Liver (tissue), 9 donors: ENCODE measurements around the gene MCMBP. TPM values are rescaled to one million over a fixed set of nuclear protein-coding genes. Genes with fewer than 3 reads are reported as not detected.

Experiments used
- DNase-seq: peaks from one replicate; pipeline ENCODE4 v3.0.0-alpha.2; 2017; ENCODE audit warnings: low spot score
- H3K27ac ChIP-seq, 2 donors: one replicate each; pipeline ENCODE4 v1.7.0; 2013; ENCODE audit warnings: inconsistent platforms in 2 of 2, low read length in 2 of 2, control low read depth in 1 of 2, low read depth in 1 of 2, mild to moderate bottlenecking in 1 of 2
- H3K27me3 ChIP-seq, 4 donors: one replicate each; pipeline versions ENCODE4 v1.6.1 to v1.7.0; 2013; ENCODE audit warnings: low read length in 3 of 4, inconsistent platforms in 1 of 4, mild to moderate bottlenecking in 1 of 4, moderate library complexity in 1 of 4; ENCODE audit not compliant: control insufficient read depth in 4 of 4, insufficient read depth in 4 of 4
- H3K36me3 ChIP-seq, 4 donors: one replicate each; pipeline versions ENCODE4 v1.6.1 to v1.7.0; 2013; ENCODE audit warnings: low read length in 3 of 4, mild to moderate bottlenecking in 3 of 4, low read depth in 1 of 4, moderate library complexity in 1 of 4; ENCODE audit not compliant: control insufficient read depth in 4 of 4, insufficient read depth in 3 of 4
- H3K4me1 ChIP-seq, 4 donors: one replicate each; pipeline versions ENCODE4 v1.6.1 to v1.7.0; 2013; ENCODE audit warnings: low read length in 3 of 4, mild to moderate bottlenecking in 3 of 4, moderate library complexity in 1 of 4; ENCODE audit not compliant: control insufficient read depth in 4 of 4, insufficient read depth in 4 of 4
- H3K4me3 ChIP-seq, 3 donors: one replicate each; pipeline versions ENCODE4 v1.6.1 to v1.7.0; 2013; ENCODE audit warnings: low read length in 3 of 3, control low read depth in 1 of 3, low read depth in 1 of 3, mild to moderate bottlenecking in 1 of 3
- H3K9ac ChIP-seq, 2 donors: one replicate each; pipeline ENCODE4 v1.7.0; 2013; ENCODE audit warnings: low read length in 2 of 2, mild to moderate bottlenecking in 2 of 2, moderate library complexity in 2 of 2, control low read depth in 1 of 2, low read depth in 1 of 2
- H3K9me3 ChIP-seq, 4 donors: one replicate each; pipeline versions ENCODE4 v1.6.1 to v1.7.0; 2013; ENCODE audit warnings: low read length in 3 of 4; ENCODE audit not compliant: control insufficient read depth in 4 of 4
- ATF3 ChIP-seq: IDR thresholded peaks from 2 replicates; pipeline ENCODE4 v1.6.1; 2016; ENCODE audit warnings: antibody characterized with exemption
- HNF4A ChIP-seq, 2 donors: conservative IDR thresholded peaks; 2 replicates each; pipeline ENCODE4 v1.6.1; 2016; ENCODE audit warnings: antibody characterized with exemption in 2 of 2, mild to moderate bottlenecking in 2 of 2
- HNF4G ChIP-seq: IDR thresholded peaks from 2 replicates; pipeline ENCODE4 v1.6.1; 2016; ENCODE audit warnings: antibody characterized with exemption
- JUND ChIP-seq, 2 donors: IDR thresholded peaks; 2 replicates each; pipeline ENCODE4 v1.6.1; 2016; ENCODE audit warnings: antibody characterized with exemption in 2 of 2
- NR2F2 ChIP-seq: IDR thresholded peaks from 2 replicates; pipeline ENCODE4 v1.6.1; 2016; ENCODE audit warnings: antibody characterized with exemption
- REST ChIP-seq: IDR thresholded peaks from 2 replicates; pipeline ENCODE4 v1.6.1; 2016; ENCODE audit warnings: antibody characterized with exemption, mild to moderate bottlenecking
- SP1 ChIP-seq: IDR thresholded peaks from 2 replicates; pipeline ENCODE4 v1.6.1; 2018; ENCODE audit warnings: antibody characterized with exemption, mild to moderate bottlenecking
- ZBTB33 ChIP-seq: IDR thresholded peaks from 2 replicates; pipeline ENCODE4 v1.6.1; 2016; ENCODE audit warnings: antibody characterized with exemption
- WGBS: extraction: QIAGEN DNeasy Blood & Tissue Kit; methylation state at CpG from one replicate; pipeline ENCODE4 v1.1.7; 2013; 5-methylcytosine and 5-hydroxymethylcytosine counted together
- polyA plus RNA-seq, 2 donors: library from polyadenylated mRNA; stranded (reverse) in 1 of 2; unstranded in 1 of 2; fragments of 200-250 nt in 1 of 2; fragments of >200 nt in 1 of 2; fragmentation: Nextera tagmentation in 1 of 2; extraction: Ambion mirVana in 1 of 2; gene quantifications; one replicate each; pipeline versions ENCODE4 v1.2.1 to v1.2.3, GENCODE V29; 2013 to 2015
- total RNA-seq, 2 donors: library from RNA; depleted of rRNA; stranded (reverse); fragments of >200 nt; gene quantifications; one replicate each; pipeline ENCODE4 v1.2.3, GENCODE V29; 2014
- TF ChIP-seq, protein P1 (sequence below): IDR thresholded peaks from 2 replicates; pipeline ENCODE4 v1.6.1; 2016; ENCODE audit warnings: antibody characterized with exemption
- TF ChIP-seq, protein P2 (sequence below): fragments of 150-350 bp; IDR thresholded peaks from 2 replicates; pipeline ENCODE4 v1.5.1; 2017; ENCODE audit warnings: improper control_type of control experiment, low read depth, low read length; ENCODE audit not compliant: missing input control
- donor health status: healthy.
- donor health status: healthy.
- donor health status: healthy.
- donor health status: healthy.
- donor health status: healthy.

Gene MCMBP
- total and polyA plus RNA-seq, 4 donors = 6.1 to 23.2 (median 17.3) TPM

DNA sequence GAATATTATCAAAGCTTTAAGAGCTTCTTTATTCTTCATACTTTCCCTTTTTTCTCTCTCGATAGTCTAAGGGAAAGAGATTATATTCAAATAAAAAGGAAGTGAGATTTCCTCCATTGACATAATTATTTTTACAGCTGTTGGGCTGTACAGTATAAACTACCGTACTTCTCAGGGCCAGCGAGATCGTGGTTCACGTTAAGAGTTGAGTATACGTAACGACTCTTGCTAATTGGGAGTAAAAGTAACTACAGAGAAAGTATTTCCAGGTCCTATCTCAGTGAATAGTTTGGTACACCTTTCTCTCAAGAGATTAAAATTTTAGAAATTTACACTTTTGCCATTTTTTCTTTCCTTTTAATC is 89.0 kb downstream of the MCMBP start:
- no peaks in the 10 kb centered on the region for H3K36me3 ChIP-seq
- H3K4me3 ChIP-seq = no peak overlapping the region
- no peak overlapping the region for H3K9ac ChIP-seq
- no peaks in the 10 kb centered on the region for H3K9me3 ChIP-seq
- no peak overlapping the region for H3K27ac ChIP-seq
- TF ChIP-seq HNF4G (no peak), NR2F2 (no peak), HNF4A (conservative IDR thresholded peaks at IDR 0.05) (no peak), ZBTB33 (no peak), ATF3 (no peak), SP1 (no peak)
- TF ChIP-seq, protein P1, sequence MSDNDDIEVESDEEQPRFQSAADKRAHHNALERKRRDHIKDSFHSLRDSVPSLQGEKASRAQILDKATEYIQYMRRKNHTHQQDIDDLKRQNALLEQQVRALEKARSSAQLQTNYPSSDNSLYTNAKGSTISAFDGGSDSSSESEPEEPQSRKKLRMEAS = no peak
- 88% methylated on average over 7 of the region's 7 CpGs for WGBS
- no peaks in the 10 kb centered on the region for H3K27me3 ChIP-seq
- no peak for DNase-seq
- H3K4me1 ChIP-seq = no peaks in the 10 kb centered on the region

GRCh38 chr10:119782981-119783664 is 89.5 kb downstream of the MCMBP start:
- Histone ChIP-seq H3K36me3 (no peaks in the 10 kb centered on the region), H3K4me3 (no peak overlapping the region), H3K9ac (no peak overlapping the region), H3K4me1 (no peaks in the 10 kb centered on the region), H3K27me3 (no peaks in the 10 kb centered on the region), H3K9me3 (no peaks in the 10 kb centered on the region), H3K27ac (no peak overlapping the region)
- no peak for DNase-seq
- WGBS = 92% methylated on average over 4 of the region's 4 CpGs
- TF ChIP-seq, protein P2, sequence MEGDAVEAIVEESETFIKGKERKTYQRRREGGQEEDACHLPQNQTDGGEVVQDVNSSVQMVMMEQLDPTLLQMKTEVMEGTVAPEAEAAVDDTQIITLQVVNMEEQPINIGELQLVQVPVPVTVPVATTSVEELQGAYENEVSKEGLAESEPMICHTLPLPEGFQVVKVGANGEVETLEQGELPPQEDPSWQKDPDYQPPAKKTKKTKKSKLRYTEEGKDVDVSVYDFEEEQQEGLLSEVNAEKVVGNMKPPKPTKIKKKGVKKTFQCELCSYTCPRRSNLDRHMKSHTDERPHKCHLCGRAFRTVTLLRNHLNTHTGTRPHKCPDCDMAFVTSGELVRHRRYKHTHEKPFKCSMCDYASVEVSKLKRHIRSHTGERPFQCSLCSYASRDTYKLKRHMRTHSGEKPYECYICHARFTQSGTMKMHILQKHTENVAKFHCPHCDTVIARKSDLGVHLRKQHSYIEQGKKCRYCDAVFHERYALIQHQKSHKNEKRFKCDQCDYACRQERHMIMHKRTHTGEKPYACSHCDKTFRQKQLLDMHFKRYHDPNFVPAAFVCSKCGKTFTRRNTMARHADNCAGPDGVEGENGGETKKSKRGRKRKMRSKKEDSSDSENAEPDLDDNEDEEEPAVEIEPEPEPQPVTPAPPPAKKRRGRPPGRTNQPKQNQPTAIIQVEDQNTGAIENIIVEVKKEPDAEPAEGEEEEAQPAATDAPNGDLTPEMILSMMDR = no peak
- no peak for TF ChIP-seq REST
- TF ChIP-seq ZBTB33 = no peak
- TF ChIP-seq, protein P1 = no peak
- no peak for TF ChIP-seq JUND (IDR thresholded peaks at IDR 0.05)
